GM23338 (cell line): Measurements from ENCODE around the gene NET1. TPM values are rescaled to one million over a fixed set of nuclear protein-coding genes. Genes with fewer than 3 reads are reported as not detected.

Experiments
- ATAC-seq: fragments of 200-7000 bp; cut with Tn5 transposase; 3 replicates; pipeline ENCODE4 v1.9.1; 2020
- DNase-seq: peaks from one replicate; pipeline ENCODE4 v3.0.0-alpha.2; 2015; ENCODE audit warnings: low spot score
- H2AFZ ChIP-seq: fragments of 200-600 bp; sonication (generic); 2 replicates; pipeline ENCODE4 v1.8.0; 2016; ENCODE audit warnings: antibody characterized with exemption, mild to moderate bottlenecking, moderate library complexity
- H3F3A ChIP-seq: fragments of 200-600 bp; sonication (generic); replicated peaks from 2 replicates; pipeline ENCODE4 v1.8.0; 2017; ENCODE audit warnings: antibody characterized with exemption, mixed run types, low read depth
- H3K27ac ChIP-seq: fragments of 200-600 bp; sonication (generic); 2 replicates; pipeline ENCODE4 v1.6.1; 2016; ENCODE audit warnings: low read depth
- H3K27me3 ChIP-seq: fragments of 200-600 bp; sonication (generic); 2 replicates; pipeline ENCODE4 v1.8.0; 2016; ENCODE audit warnings: mild to moderate bottlenecking, mixed run types, moderate library complexity; ENCODE audit not compliant: insufficient read depth
- H3K36me3 ChIP-seq: fragments of 200-600 bp; sonication (generic); 2 replicates; pipeline ENCODE4 v1.8.0; 2016; ENCODE audit warnings: mild to moderate bottlenecking; ENCODE audit not compliant: insufficient read depth
- H3K4me1 ChIP-seq: fragments of 200-600 bp; sonication (generic); 2 replicates; pipeline ENCODE4 v1.8.0; 2016; ENCODE audit warnings: mild to moderate bottlenecking, moderate library complexity; ENCODE audit not compliant: insufficient read depth
- H3K4me2 ChIP-seq: fragments of 200-600 bp; sonication (generic); 2 replicates; pipeline ENCODE4 v1.7.1; 2017; ENCODE audit warnings: mixed run types
- H3K4me3 ChIP-seq: fragments of 200-600 bp; sonication (generic); 2 replicates; pipeline ENCODE4 v1.6.1; 2016; ENCODE audit warnings: mixed run types
- H3K79me2 ChIP-seq: fragments of 200-600 bp; sonication (generic); replicated peaks from 2 replicates; pipeline ENCODE4 v1.8.0; 2017; ENCODE audit warnings: mild to moderate bottlenecking; ENCODE audit not compliant: insufficient read depth
- H3K9me2 ChIP-seq: fragments of 200-600 bp; sonication (generic); 2 replicates; pipeline ENCODE4 v1.8.0; 2017; ENCODE audit not compliant: insufficient read depth
- H4K20me1 ChIP-seq: fragments of 200-600 bp; sonication (generic); replicated peaks from 2 replicates; pipeline ENCODE4 v1.8.0; 2017; ENCODE audit warnings: mild to moderate bottlenecking; ENCODE audit not compliant: insufficient read depth
- H3K27ac Mint-ChIP-seq: 2 replicates; pipeline ENCODE4 v1.8.0; 2020; ENCODE audit warnings: inconsistent platforms, mild to moderate bottlenecking, moderate library complexity, mixed read lengths
- H3K27me3 Mint-ChIP-seq: 3 replicates; pipeline ENCODE4 v1.8.0; 2022; ENCODE audit warnings: low read depth, mild to moderate bottlenecking, moderate library complexity, mixed read lengths, inconsistent platforms; ENCODE audit not compliant: insufficient read depth, poor library complexity
- H3K36me3 Mint-ChIP-seq: 3 replicates; pipeline ENCODE4 v1.8.0; 2021; ENCODE audit warnings: low read depth, mild to moderate bottlenecking, inconsistent platforms, moderate library complexity, mixed read lengths
- H3K4me1 Mint-ChIP-seq: 3 replicates; pipeline ENCODE4 v1.8.0; 2020; ENCODE audit warnings: mild to moderate bottlenecking, inconsistent platforms, mixed read lengths
- H3K4me3 Mint-ChIP-seq: 3 replicates; pipeline ENCODE4 v1.8.0; 2021; ENCODE audit warnings: moderate library complexity, mild to moderate bottlenecking, inconsistent platforms, mixed read lengths
- H3K9me3 Mint-ChIP-seq: 3 replicates; pipeline ENCODE4 v1.8.0; 2020; ENCODE audit warnings: moderate library complexity, mild to moderate bottlenecking, inconsistent platforms, mixed read lengths
- CREB1 ChIP-seq: fragments of 250-450 bp; sonication (Bioruptor Pico); IDR thresholded peaks from 2 replicates; pipeline ENCODE4 v1.5.0; 2020; ENCODE audit warnings: low read depth, mild to moderate bottlenecking, moderate library complexity
- ETS1 ChIP-seq: IDR thresholded peaks from 2 replicates; pipeline ENCODE4 v1.6.1; 2016; ENCODE audit warnings: antibody characterized with exemption
- EZH2 ChIP-seq: fragments of 200-600 bp; sonication (generic); IDR thresholded peaks from one replicate; pipeline ENCODE4 v1.8.0; 2017; ENCODE audit warnings: antibody characterized with exemption, mild to moderate bottlenecking, low read depth; ENCODE audit not compliant: unreplicated experiment
- EZH2phosphoT487 ChIP-seq: fragments of 200-600 bp; sonication (generic); IDR thresholded peaks from one replicate; pipeline ENCODE4 v1.8.1; 2018; ENCODE audit warnings: antibody characterized with exemption; ENCODE audit not compliant: unreplicated experiment
- JUNB ChIP-seq: IDR thresholded peaks from one replicate; pipeline ENCODE4 v1.6.1; 2016; ENCODE audit warnings: antibody characterized with exemption; ENCODE audit not compliant: unreplicated experiment
- NANOG ChIP-seq: IDR thresholded peaks from 2 replicates; pipeline ENCODE4 v1.6.1; 2016; ENCODE audit warnings: antibody characterized with exemption, borderline replicate concordance
- POLR2AphosphoS5 ChIP-seq: IDR thresholded peaks from 2 replicates; pipeline ENCODE4 v1.6.1; 2016; ENCODE audit warnings: antibody characterized with exemption, low read depth
- REST ChIP-seq: IDR thresholded peaks from one replicate; pipeline ENCODE4 v1.6.1; 2018; ENCODE audit warnings: antibody characterized with exemption; ENCODE audit not compliant: unreplicated experiment
- STAT1 ChIP-seq: IDR thresholded peaks from one replicate; pipeline ENCODE4 v1.6.1; 2016; ENCODE audit warnings: antibody characterized with exemption; ENCODE audit not compliant: unreplicated experiment
- ZNF114 ChIP-seq: fragments of 250-450 bp; sonication (Bioruptor Pico); IDR thresholded peaks from 2 replicates; pipeline ENCODE4 v1.5.0; 2020; ENCODE audit warnings: mild to moderate bottlenecking, moderate library complexity
- ZNF331 ChIP-seq: fragments of 250-450 bp; sonication (Bioruptor Pico); IDR thresholded peaks from 2 replicates; pipeline ENCODE4 v1.5.0; 2020; ENCODE audit warnings: low read depth, mild to moderate bottlenecking, moderate library complexity
- ZNF462 ChIP-seq: fragments of 250-450 bp; sonication (Bioruptor Pico); IDR thresholded peaks from 2 replicates; pipeline ENCODE4 v1.5.0; 2020; ENCODE audit warnings: mild to moderate bottlenecking, moderate library complexity
- polyA plus RNA-seq: library from polyadenylated mRNA; unstranded; fragments of >200 nt; fragmentation: Nextera tagmentation; extraction: Ambion mirVana; gene quantifications from 2 replicates; pipeline ENCODE4 v1.2.1, GENCODE V29; 2016
- total RNA-seq: library from RNA; depleted of rRNA; stranded (reverse); fragments of >200 nt; shearing (Covaris generic); gene quantifications from 2 replicates; pipeline ENCODE4 v1.2.3, GENCODE V29; 2014
- TF ChIP-seq, protein P1 (sequence below), 2 experiments: fragments of 200-600 bp in 1 of 2; sonication (generic) in 1 of 2; conservative IDR thresholded peaks; 2 replicates each; pipeline versions ENCODE4 v1.5.1 to v1.6.1; 2016 to 2017; ENCODE audit warnings: antibody characterized with exemption in 2 of 2, low read depth in 2 of 2, mild to moderate bottlenecking in 2 of 2, moderate library complexity in 1 of 2

NET1 gene
- total and polyA plus RNA-seq, 2 experiments from 2014 or later: 47.9 to 93.9 TPM

- Histone ChIP-seq H4K20me1 (no peaks in the 10 kb centered on the region), H3K79me2 (no peaks in the 10 kb centered on the region), H3K27ac (no peak overlapping the region), H3K4me3 (no peak overlapping the region), H3K27me3 (no peaks in the 10 kb centered on the region), H3K9me2 (peaks cover 7% of the 10 kb centered on the region; the same call in 1 of the 2 replicates), H3K36me3 (no peaks in the 10 kb centered on the region), H3K4me1 (no peaks in the 10 kb centered on the region), H2AFZ (no peak overlapping the region), H3F3A (no peaks in the 10 kb centered on the region), H3K4me2 (no peak overlapping the region)
- H3K9me3 Mint-ChIP-seq: peaks cover 15% of the 10 kb centered on the region
- peaks cover 11% of the 10 kb centered on the region for H3K36me3 Mint-ChIP-seq
- peaks cover 23% of the 10 kb centered on the region for H3K4me1 Mint-ChIP-seq
- peaks cover 18% of the 10 kb centered on the region for H3K27me3 Mint-ChIP-seq
- no peak overlapping the region for H3K27ac Mint-ChIP-seq
- TF ChIP-seq EZH2 (no peak), ZNF462 (no peak), EZH2phosphoT487 (no peak), ZNF114 (CRISPR knock-in tag) (no peak), POLR2AphosphoS5 (no peak), STAT1 (no peak), ETS1 (no peak), NANOG (no peak), REST (no peak), JUNB (no peak), CREB1 (no peak), ZNF331 (CRISPR knock-in tag) (no peak)
- TF ChIP-seq, protein P1, sequence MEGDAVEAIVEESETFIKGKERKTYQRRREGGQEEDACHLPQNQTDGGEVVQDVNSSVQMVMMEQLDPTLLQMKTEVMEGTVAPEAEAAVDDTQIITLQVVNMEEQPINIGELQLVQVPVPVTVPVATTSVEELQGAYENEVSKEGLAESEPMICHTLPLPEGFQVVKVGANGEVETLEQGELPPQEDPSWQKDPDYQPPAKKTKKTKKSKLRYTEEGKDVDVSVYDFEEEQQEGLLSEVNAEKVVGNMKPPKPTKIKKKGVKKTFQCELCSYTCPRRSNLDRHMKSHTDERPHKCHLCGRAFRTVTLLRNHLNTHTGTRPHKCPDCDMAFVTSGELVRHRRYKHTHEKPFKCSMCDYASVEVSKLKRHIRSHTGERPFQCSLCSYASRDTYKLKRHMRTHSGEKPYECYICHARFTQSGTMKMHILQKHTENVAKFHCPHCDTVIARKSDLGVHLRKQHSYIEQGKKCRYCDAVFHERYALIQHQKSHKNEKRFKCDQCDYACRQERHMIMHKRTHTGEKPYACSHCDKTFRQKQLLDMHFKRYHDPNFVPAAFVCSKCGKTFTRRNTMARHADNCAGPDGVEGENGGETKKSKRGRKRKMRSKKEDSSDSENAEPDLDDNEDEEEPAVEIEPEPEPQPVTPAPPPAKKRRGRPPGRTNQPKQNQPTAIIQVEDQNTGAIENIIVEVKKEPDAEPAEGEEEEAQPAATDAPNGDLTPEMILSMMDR (conservative IDR thresholded peaks at IDR 0.05; ENCODE audit: low read depth in 2 of 2): no peak
- ATAC-seq (no peak), DNase-seq (no peak)
- H3K4me3 Mint-ChIP-seq: no peak overlapping the region
These were observed 77.7 kb downstream of the NET1 start for GRCh38 chr10:5490032-5490431.
